IMR-90 (cell line): ENCODE results near the gene CT45A9. TPM values are rescaled to one million over a fixed set of nuclear protein-coding genes. Genes with fewer than 3 reads are reported as not detected.
"Not testable (repeated sequence)": the region's sequence is repeated elsewhere in the genome, so short reads cannot be mapped to it uniquely, and the experiment has no call there.

ENCODE experiments used
- ATAC-seq: fragments of 200-7000 bp; cut with Tn5 transposase; 2 replicates; pipeline ENCODE4 v1.9.1; 2020; ENCODE audit warnings: low read depth, mild to moderate bottlenecking, moderate library complexity
- Bru-seq: library from RNA; stranded (reverse); fragments of 400-500 nt; gene quantifications from one replicate; lab custom pipeline; 2021; lab: Mats Ljungman, UMichigan
- BruChase-seq, 2 experiments: library from RNA; stranded (reverse); fragments of 400-500 nt; gene quantifications; one replicate each; lab custom pipeline; 2021; lab: Mats Ljungman, UMichigan
- BruUV-seq: library from RNA; stranded (reverse); fragments of 400-500 nt; replicated peaks from 2 replicates; lab custom pipeline; 2021; lab: Mats Ljungman, UMichigan
- CTCF ChIA-PET: fragments of 300-600 bp; formaldehyde crosslinking; extraction: SDS; loops from one replicate; lab custom pipeline; 2021; ENCODE audit warnings: antibody characterized with exemption; lab: Yijun Ruan, JAX
- POLR2A ChIA-PET: fragments of 300-600 bp; sonication (Branson Sonifier 250); formaldehyde crosslinking; loops from one replicate; lab custom pipeline; 2022; ENCODE audit warnings: antibody characterized with exemption; ENCODE audit not compliant: unreplicated experiment; lab: Charles Lee
- DNase-seq: peaks from one replicate; pipeline ENCODE4 v3.0.0; 2013
- H2AFZ ChIP-seq: replicated peaks from 2 replicates; pipeline ENCODE3; 2013; ENCODE audit warnings: low read length, mild to moderate bottlenecking; ENCODE audit not compliant: poor library complexity
- H2AK5ac ChIP-seq: 2 replicates; pipeline ENCODE4 v1.6.1; 2013; ENCODE audit warnings: low read depth, low read length, inconsistent platforms
- H2AK9ac ChIP-seq: replicated peaks from 2 replicates; pipeline ENCODE3; 2013; ENCODE audit warnings: mild to moderate bottlenecking, low read depth, low read length, moderate library complexity; ENCODE audit not compliant: poor library complexity
- H2BK120ac ChIP-seq: 2 replicates; pipeline ENCODE4 v1.6.1; 2013; ENCODE audit warnings: low read depth, low read length, inconsistent platforms
- H2BK15ac ChIP-seq: 3 replicates; pipeline ENCODE4 v1.6.1; 2013; ENCODE audit warnings: low read depth, low read length, inconsistent platforms
- H2BK20ac ChIP-seq: 2 replicates; pipeline ENCODE4 v1.6.1; 2013; ENCODE audit warnings: low read depth, mild to moderate bottlenecking, inconsistent platforms, low read length, moderate library complexity
- H2BK5ac ChIP-seq: 2 replicates; pipeline ENCODE4 v1.6.1; 2013; ENCODE audit warnings: mild to moderate bottlenecking, low read depth, low read length, inconsistent platforms; ENCODE audit not compliant: poor library complexity, severe bottlenecking
- H3K14ac ChIP-seq: replicated peaks from 2 replicates; pipeline ENCODE4 v1.6.1; 2013; ENCODE audit warnings: low read depth, low read length, inconsistent platforms
- H3K18ac ChIP-seq: 2 replicates; pipeline ENCODE4 v1.6.1; 2013; ENCODE audit warnings: low read depth, low read length, control low read depth
- H3K23ac ChIP-seq: 2 replicates; pipeline ENCODE4 v1.6.1; 2013; ENCODE audit warnings: low read depth, low read length, inconsistent platforms
- H3K27ac ChIP-seq: 2 replicates; pipeline ENCODE4 v1.5.1; 2013; ENCODE audit warnings: mild to moderate bottlenecking, control low read depth, low read length; ENCODE audit not compliant: insufficient read depth
- H3K27me3 ChIP-seq: 2 replicates; pipeline ENCODE4 v1.6.1; 2013; ENCODE audit warnings: low read length; ENCODE audit not compliant: control insufficient read depth, insufficient read depth
- H3K36me3 ChIP-seq: 2 replicates; pipeline ENCODE4 v1.6.1; 2013; ENCODE audit warnings: low read length, mixed read lengths; ENCODE audit not compliant: control insufficient read depth, insufficient read depth
- H3K4ac ChIP-seq: 2 replicates; pipeline ENCODE4 v1.6.1; 2013; ENCODE audit warnings: low read depth, low read length, inconsistent platforms
- H3K4me1 ChIP-seq: 2 replicates; pipeline ENCODE4 v1.6.1; 2013; ENCODE audit warnings: low read length, mixed read lengths; ENCODE audit not compliant: control insufficient read depth, insufficient read depth
- H3K4me2 ChIP-seq: 2 replicates; pipeline ENCODE4 v1.6.1; 2013; ENCODE audit warnings: low read depth, mild to moderate bottlenecking, control low read depth, low read length, moderate library complexity
- H3K4me3 ChIP-seq: 2 replicates; pipeline ENCODE4 v1.5.1; 2013; ENCODE audit warnings: low read depth, mild to moderate bottlenecking, control low read depth, low read length, moderate library complexity; ENCODE audit not compliant: insufficient read depth
- H3K56ac ChIP-seq: 2 replicates; pipeline ENCODE4 v1.6.1; 2013; ENCODE audit warnings: low read length, inconsistent platforms; ENCODE audit not compliant: insufficient read depth; ENCODE audit errors: extremely low read depth
- H3K79me1 ChIP-seq, 2 experiments: 2 replicates each; pipeline ENCODE4 v1.6.1; 2013; ENCODE audit warnings: low read length in 2 of 2, inconsistent platforms in 1 of 2, low read depth in 1 of 2
- H3K9ac ChIP-seq: 2 replicates; pipeline ENCODE4 v1.6.1; 2013; ENCODE audit warnings: low read depth, low read length, control low read depth
- H3K9me1 ChIP-seq: 2 replicates; pipeline ENCODE4 v1.6.1; 2013; ENCODE audit warnings: low read length, inconsistent platforms; ENCODE audit not compliant: insufficient read depth
- H3K9me3 ChIP-seq: 2 replicates; pipeline ENCODE4 v1.6.1; 2013; ENCODE audit warnings: low read length; ENCODE audit not compliant: control insufficient read depth, insufficient read depth
- H4K20me1 ChIP-seq: 2 replicates; pipeline ENCODE4 v1.6.1; 2013; ENCODE audit warnings: low read length, inconsistent platforms; ENCODE audit not compliant: insufficient read depth
- H4K5ac ChIP-seq: 2 replicates; pipeline ENCODE4 v1.6.1; 2013; ENCODE audit warnings: mild to moderate bottlenecking, low read depth, low read length, control low read depth
- H4K8ac ChIP-seq, 2 experiments: 2 replicates each; pipeline ENCODE4 v1.6.1; 2013; ENCODE audit warnings: low read depth in 2 of 2, low read length in 2 of 2, control low read depth in 1 of 2, inconsistent platforms in 1 of 2
- H4K91ac ChIP-seq: 2 replicates; pipeline ENCODE4 v1.6.1; 2013; ENCODE audit warnings: low read depth, low read length, inconsistent platforms; ENCODE audit not compliant: insufficient read depth
- WGBS, 2 experiments: methylation state at CpG; one replicate each; pipeline versions ENCODE4 v1.1.5 to v1.1.7; 2013; ENCODE audit warnings: missing lambda C conversion rate in 2 of 2; ENCODE audit not compliant: insufficient read length in 1 of 2; ENCODE audit errors: extremely low coverage in 2 of 2; 5-methylcytosine and 5-hydroxymethylcytosine counted together
- dilution Hi-C: fragments of 300-500 bp; cut with HindIII; formaldehyde crosslinking; loops from one replicate; pipeline ENCODE4 v1.14.3; 2018; ENCODE audit warnings: low sequenced_read_pairs; ENCODE audit not compliant: unreplicated experiment
- in situ Hi-C: fragments of 300-500 bp; cut with MboI; formaldehyde crosslinking; loops from 3 replicates; pipeline ENCODE4 v1.14.3; 2019; ENCODE audit warnings: low sequenced_read_pairs, inconsistent platforms, mixed read lengths
- intact Hi-C: fragments of 100-400 bp; cut with micrococcal nuclease; formaldehyde crosslinking; loops from 2 replicates; pipeline ENCODE4 v1.10.0; 2022
- long read RNA-seq: library from polyadenylated mRNA; unstranded; transcript quantifications from one replicate; pipeline ENCODE4 v2.0.0, GENCODE V29; 2021; ENCODE audit not compliant: unreplicated experiment
- polyA plus RNA-seq, 3 experiments: library from polyadenylated mRNA; depleted of rRNA; stranded (reverse); fragments of >200 nt; gene quantifications; 2 replicates each; pipeline ENCODE4 v1.2.3, GENCODE V29; 2012; ENCODE audit warnings: low replicate concordance in 1 of 3
- total RNA-seq: library from RNA; depleted of rRNA; stranded (reverse); fragments of >200 nt; gene quantifications from 2 replicates; pipeline ENCODE4 v1.2.3, GENCODE V29; 2012; rRNA removed

Gene CT45A9
- total RNA-seq (not detected in 2 replicates), polyA plus RNA-seq (2012; rRNA removed) (not detected in 2 replicates), Bru-seq, nascent RNA (not detected), BruChase-seq, experiment 1, labeled RNA remaining after a 6-hour chase (not detected), BruChase-seq, experiment 2, labeled RNA remaining after a 2-hour chase (not detected)
- not detected in 2 replicates for polyA plus RNA-seq (2012; cell fraction: cytosol; rRNA removed)
- not detected in 2 replicates for polyA plus RNA-seq (2012; cell fraction: nucleus; rRNA removed; ENCODE audit: low replicate concordance)
- long read RNA-seq = 0 reads

GRCh38 chrX:135871712-135872111 is at the start of gene CT45A9:
CT45A9 (minus strand) TSS chrX:135871812; CDS start chrX:135868061, 3,751 bp downstream.
- H3K27ac ChIP-seq, H4K5ac ChIP-seq, H2BK20ac ChIP-seq, DNase-seq, H3K23ac ChIP-seq, H3K9me3 ChIP-seq, H2BK5ac ChIP-seq, H2BK120ac ChIP-seq, H3K36me3 ChIP-seq, CTCF ChIA-PET, H3K27me3 ChIP-seq, H3K4ac ChIP-seq, H3K79me1 ChIP-seq, H3K4me3 ChIP-seq, in situ Hi-C loops, intact Hi-C loops, BruUV-seq, ATAC-seq, H4K8ac ChIP-seq, POLR2A ChIA-PET, H2AFZ ChIP-seq, H3K14ac ChIP-seq, H2BK15ac ChIP-seq, H3K9ac ChIP-seq, dilution Hi-C loops, H4K20me1 ChIP-seq, H2AK5ac ChIP-seq, H3K4me1 ChIP-seq, H3K9me1 ChIP-seq, H3K4me2 ChIP-seq, H3K18ac ChIP-seq, H4K91ac ChIP-seq, H2AK9ac ChIP-seq, H3K56ac ChIP-seq: not testable (repeated sequence)
- no CpG with 5 or more reads among the region's 17 CpGs for WGBS, 2 experiments

GRCh38 chrX:135920516-135920915 is 48.9 kb upstream of the CT45A9 start:
- in situ Hi-C loops, H2AK9ac ChIP-seq, H3K4ac ChIP-seq, H3K36me3 ChIP-seq, H3K18ac ChIP-seq, H4K8ac ChIP-seq, H3K14ac ChIP-seq, H4K91ac ChIP-seq, POLR2A ChIA-PET, H3K9me1 ChIP-seq, H3K56ac ChIP-seq, H3K9me3 ChIP-seq, H3K4me2 ChIP-seq, H4K20me1 ChIP-seq, DNase-seq, H3K23ac ChIP-seq, H2BK15ac ChIP-seq, H3K27ac ChIP-seq, H2BK120ac ChIP-seq, H2AK5ac ChIP-seq, intact Hi-C loops, H2BK20ac ChIP-seq, ATAC-seq, H3K9ac ChIP-seq, H2AFZ ChIP-seq, H4K5ac ChIP-seq, H3K27me3 ChIP-seq, dilution Hi-C loops, BruUV-seq, H2BK5ac ChIP-seq, H3K79me1 ChIP-seq, H3K4me1 ChIP-seq, H3K4me3 ChIP-seq: not testable (repeated sequence)
- no CpG with 5 or more reads among the region's 1 CpG for WGBS, 2 experiments
- CTCF ChIA-PET = interaction anchor here (1.1 kb wide), 1 partner anchor 12 kb away, joined by 3 read pairs; no protein-coding TSS in a partner anchor
